Endothelial cell of umbilical vein (primary cell): ENCODE data around the gene ABCC5. TPM values are rescaled to one million over a fixed set of nuclear protein-coding genes. Genes with fewer than 3 reads are reported as not detected.

ENCODE experiments used
- BruUV-seq: library from RNA; stranded (reverse); fragments of 400-500 nt; replicated peaks from 2 replicates; lab custom pipeline; 2021; lab: Mats Ljungman, UMichigan
- CTCF ChIA-PET: fragments of 300-600, 350-600 bp; sonication (Branson Sonifier 250); formaldehyde crosslinking; loops from one replicate; lab custom pipeline; 2021; ENCODE audit warnings: antibody characterized with exemption, inconsistent platforms; lab: Charles Lee
- POLR2A ChIA-PET: fragments of 300-600, 350-600 bp; sonication (Branson Sonifier 250); formaldehyde crosslinking; loops from one replicate; lab custom pipeline; 2021; ENCODE audit warnings: antibody characterized with exemption, inconsistent platforms; lab: Charles Lee
- DNase-seq: peaks from one replicate; pipeline ENCODE4 v3.0.0-alpha.2; 2011; ENCODE audit warnings: low read depth, low spot score
- FAIRE-seq: peaks from 2 replicates; lab custom pipeline; 2011; peaks lifted over from hg19 to GRCh38; lab: Jason Lieb, UNC
- H2AFZ ChIP-seq: 2 replicates; pipeline ENCODE4 v1.6.0; 2012; ENCODE audit warnings: low read depth, low read length, control low read depth, inconsistent platforms
- H3K27ac ChIP-seq: 2 replicates; pipeline ENCODE4 v1.5.1; 2011; ENCODE audit warnings: low read depth, mild to moderate bottlenecking, control low read depth, low read length, moderate library complexity; ENCODE audit not compliant: insufficient read depth
- H3K27me3 ChIP-seq, 2 experiments: 2 replicates each; pipeline versions ENCODE4 v1.6.0 to v1.6.1; 2011; ENCODE audit warnings: low read length in 2 of 2, mixed read lengths in 1 of 2; ENCODE audit not compliant: control insufficient read depth in 2 of 2, insufficient read depth in 2 of 2
- H3K36me3 ChIP-seq, 2 experiments: 2 replicates in 1 of 2; 3 replicates in 1 of 2; pipeline ENCODE4 v1.5.1; 2011; ENCODE audit warnings: low read length in 2 of 2, mild to moderate bottlenecking in 1 of 2, moderate library complexity in 1 of 2; ENCODE audit not compliant: control insufficient read depth in 2 of 2, insufficient read depth in 2 of 2; ENCODE audit errors: extremely low read depth in 1 of 2
- H3K4me1 ChIP-seq: 3 replicates; pipeline ENCODE4 v1.5.1; 2011; ENCODE audit warnings: mild to moderate bottlenecking, low read length; ENCODE audit not compliant: control insufficient read depth, insufficient read depth; ENCODE audit errors: extremely low read depth
- H3K4me2 ChIP-seq: 2 replicates; pipeline ENCODE4 v1.6.1; 2011; ENCODE audit warnings: low read length, control low read depth, mixed read lengths; ENCODE audit not compliant: insufficient read depth
- H3K4me3 ChIP-seq, 3 experiments: fragments of 200-600 bp in 1 of 3; sonication (generic), shearing (Covaris generic) in 1 of 3; replicated peaks in 1 of 3; 2 replicates each; pipeline ENCODE4 v1.5.1; 2011 to 2016; ENCODE audit warnings: control low read depth in 3 of 3, low read length in 3 of 3, mild to moderate bottlenecking in 2 of 3, inconsistent platforms in 1 of 3, low read depth in 1 of 3, moderate library complexity in 1 of 3; ENCODE audit not compliant: insufficient read depth in 1 of 3
- H3K79me2 ChIP-seq: 2 replicates; pipeline ENCODE4 v1.6.0; 2012; ENCODE audit warnings: low read length, inconsistent platforms; ENCODE audit not compliant: control insufficient read depth, insufficient read depth
- H3K9ac ChIP-seq: replicated peaks from 2 replicates; pipeline ENCODE3; 2011; ENCODE audit warnings: low read length, control low read depth; ENCODE audit not compliant: insufficient read depth; ENCODE audit errors: extremely low read depth
- H3K9me1 ChIP-seq: replicated peaks from 3 replicates; pipeline ENCODE4 v1.6.0; 2011; ENCODE audit warnings: mild to moderate bottlenecking, low read length; ENCODE audit not compliant: control insufficient read depth, insufficient read depth; ENCODE audit errors: extremely low read depth
- H3K9me3 ChIP-seq: replicated peaks from 2 replicates; pipeline ENCODE4 v1.5.1; 2012; ENCODE audit warnings: low read length, inconsistent platforms; ENCODE audit not compliant: control insufficient read depth, insufficient read depth
- H4K20me1 ChIP-seq: replicated peaks from 2 replicates; pipeline ENCODE3; 2011; ENCODE audit warnings: mild to moderate bottlenecking, low read length; ENCODE audit not compliant: control insufficient read depth, insufficient read depth; ENCODE audit errors: extremely low read depth
- CTCF ChIP-seq, 2 donors: IDR thresholded peaks; 1 replicate in 1 of 2; 2 replicates in 1 of 2; pipeline ENCODE4 v1.5.1; 2011; ENCODE audit warnings: low read length in 2 of 2, mild to moderate bottlenecking in 2 of 2, moderate library complexity in 2 of 2, control low read depth in 1 of 2, inconsistent platforms in 1 of 2, low read depth in 1 of 2; ENCODE audit not compliant: insufficient read depth in 1 of 2; ENCODE audit errors: extremely low read depth in 1 of 2
- EZH2 ChIP-seq: IDR thresholded peaks from 2 replicates; pipeline ENCODE4 v1.6.1; 2012; ENCODE audit warnings: borderline replicate concordance, low read depth, mild to moderate bottlenecking, moderate library complexity, low read length, inconsistent platforms; ENCODE audit not compliant: severe bottlenecking
- FOS ChIP-seq: IDR thresholded peaks from 2 replicates; pipeline ENCODE4 v1.6.1; 2011; ENCODE audit warnings: mild to moderate bottlenecking, low read length, moderate library complexity, borderline replicate concordance; ENCODE audit not compliant: insufficient read depth
- GATA2 ChIP-seq: IDR thresholded peaks from 2 replicates; pipeline ENCODE4 v1.7.0; 2011; ENCODE audit warnings: low read depth, mild to moderate bottlenecking, moderate library complexity, mixed read lengths, low read length; ENCODE audit not compliant: insufficient read length, insufficient read depth
- JUN ChIP-seq: IDR thresholded peaks from 2 replicates; pipeline ENCODE4 v1.6.1; 2011; ENCODE audit warnings: borderline replicate concordance, low read depth; ENCODE audit not compliant: insufficient read length, insufficient read depth
- MAX ChIP-seq: IDR thresholded peaks from 2 replicates; pipeline ENCODE4 v1.6.1; 2011; ENCODE audit not compliant: insufficient read depth, insufficient read length
- MYC ChIP-seq: IDR thresholded peaks from one replicate; pipeline ENCODE4 v1.6.1; 2011; ENCODE audit warnings: mild to moderate bottlenecking, low read depth, low read length
- POLR2A ChIP-seq: IDR thresholded peaks from 2 replicates; pipeline ENCODE4 v1.6.1; 2012; ENCODE audit warnings: low read depth, mild to moderate bottlenecking, control low read depth, low read length
- POLR2AphosphoS5 ChIP-seq: IDR thresholded peaks from 2 replicates; pipeline ENCODE4 v1.6.1; 2012; ENCODE audit warnings: low read depth, mild to moderate bottlenecking, control low read depth, low read length, moderate library complexity; ENCODE audit not compliant: insufficient read depth
- dilution Hi-C: fragments of 300-500 bp; cut with MboI; formaldehyde crosslinking; loops from one replicate; pipeline ENCODE4 v1.15.0; 2019; ENCODE audit warnings: low sequenced_read_pairs; ENCODE audit not compliant: extremely low pct_ligation_motif_present
- intact Hi-C: fragments of 100-400 bp; cut with micrococcal nuclease; formaldehyde crosslinking; loops from one replicate; pipeline ENCODE4 v1.10.0; 2022
- polyA plus RNA-seq, 4 experiments: library from polyadenylated mRNA; depleted of rRNA in 3 of 4; stranded (reverse) in 3 of 4; unstranded in 1 of 4; fragments of >200 nt; gene quantifications; 2 replicates each; pipeline versions ENCODE4 v1.2.1 to v1.2.3, GENCODE V29; 2011 to 2012; ENCODE audit warnings: missing spikeins in 1 of 4
- total RNA-seq: library from RNA; stranded (reverse); gene quantifications from 2 replicates; pipeline ENCODE4 v1.2.3, GENCODE V29; 2021

The ABCC5 gene
- total and polyA plus RNA-seq, 2 donors (not counting 3 experiments of a cell fraction or from before 2014, with no cell fraction given) = 22.5 to 24.6 TPM

DNA sequence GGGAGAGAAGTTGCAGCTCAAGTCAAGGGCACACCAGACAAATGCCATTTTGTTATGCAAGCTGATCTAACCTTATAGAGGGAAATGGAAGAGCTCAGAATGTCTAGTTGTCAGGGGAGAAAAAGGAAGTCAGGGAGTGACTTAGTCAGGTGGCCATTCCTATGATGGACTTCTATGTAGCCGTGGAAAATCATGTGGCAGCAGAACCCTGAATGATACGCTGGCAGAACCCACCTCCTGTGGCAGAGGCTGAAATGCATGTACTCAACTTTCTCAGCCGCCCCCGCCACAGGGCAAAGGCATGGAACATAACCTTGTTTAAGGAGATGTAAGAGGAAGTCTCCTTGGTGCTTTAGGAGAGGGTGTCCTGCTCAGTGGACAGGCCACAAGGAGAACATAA lies 95.3 kb downstream of the ABCC5 start:
- H2AFZ ChIP-seq = no peak overlapping the region
- dilution Hi-C loops = no loop called here

More for the DNA sequence above, 95.3 kb downstream of the ABCC5 start:
- ChIA-PET CTCF (no interaction called here), POLR2A (no interaction called here)
- Histone ChIP-seq H3K27ac (no peak overlapping the region), H3K9me3 (no peaks in the 10 kb centered on the region), H3K4me3 (no peak overlapping the region), H3K9me1 (no peaks in the 10 kb centered on the region), H4K20me1 (no peaks in the 10 kb centered on the region), H3K79me2 (no peaks in the 10 kb centered on the region), H3K9ac (no peak overlapping the region), H3K4me2 (no peak overlapping the region), H3K27me3 (no peaks in the 10 kb centered on the region), H3K4me1 (no peaks in the 10 kb centered on the region), H3K36me3 (peaks cover 2 to 16% of the 10 kb centered on the region in 2 experiments)
- no TSS peak for BruUV-seq
- DNase-seq = no peak
- TF ChIP-seq POLR2A (no peak), EZH2 (no peak), MYC (no peak), POLR2AphosphoS5 (no peak), CTCF (IDR thresholded peaks at IDR 0.05; ENCODE audit: extremely low read depth in 1 of 2, insufficient read depth in 1 of 2, low read depth in 1 of 2, low read length in 2 of 2) (no peak), JUN (no peak), MAX (no peak), FOS (no peak), GATA2 (no peak)
- FAIRE-seq = no peak
- intact Hi-C loops = no loop called here
